ENCODE results near the gene PLEKHB2. TPM values are rescaled to one million over a fixed set of nuclear protein-coding genes. Genes with fewer than 3 reads are reported as not detected.
A peak's percentile ranks its signal among the peaks of the same experiment; 100 is the strongest.
"Not testable (repeated sequence)": the region's sequence is repeated elsewhere in the genome, so short reads cannot be mapped to it uniquely, and the experiment has no call there.

The PLEKHB2 gene
- total RNA-seq, 1 donor from 2014 or later = 38.8 TPM

- no peak for TF ChIP-seq CTCF (IDR thresholded peaks at IDR 0.05; ENCODE audit: unreplicated experiment)
- peaks cover 24% of the 10 kb centered on the region for H3K4me1 Mint-ChIP-seq (ENCODE audit: low read depth)
- H3K36me3 Mint-ChIP-seq (ENCODE audit: insufficient read depth) = peaks cover 40% of the 10 kb centered on the region
- no peaks in the 10 kb centered on the region for H3K27me3 Mint-ChIP-seq
- H3K27ac Mint-ChIP-seq = peak overlapping the region; percentile 90
- H3K4me3 Mint-ChIP-seq (ENCODE audit: low read depth) = no peak overlapping the region
- no peak for DNase-seq (ENCODE audit: low spot score, unreplicated experiment)
- H3K9me3 Mint-ChIP-seq (ENCODE audit: low read depth) = no peaks in the 10 kb centered on the region
Measured at GRCh38 chr2:131077182-131077846, 27.8 kb upstream of the PLEKHB2 start.

GRCh38 chr2:131077966-131078365, 27.2 kb upstream of the PLEKHB2 start:
- Mint-ChIP-seq H3K27ac (peak overlapping the region; percentile 90), H3K4me1 (ENCODE audit: low read depth) (peaks cover 24% of the 10 kb centered on the region), H3K4me3 (ENCODE audit: low read depth) (no peak overlapping the region), H3K9me3 (ENCODE audit: low read depth) (no peaks in the 10 kb centered on the region), H3K27me3 (no peaks in the 10 kb centered on the region), H3K36me3 (ENCODE audit: insufficient read depth) (peaks cover 42% of the 10 kb centered on the region)
- no peak for TF ChIP-seq CTCF (IDR thresholded peaks at IDR 0.05; ENCODE audit: unreplicated experiment)
- no peak for DNase-seq (ENCODE audit: low spot score, unreplicated experiment)

- not testable (repeated sequence) for DNase-seq (ENCODE audit: low spot score, unreplicated experiment); H3K9me3 Mint-ChIP-seq (ENCODE audit: low read depth); H3K27me3 Mint-ChIP-seq; H3K4me3 Mint-ChIP-seq (ENCODE audit: low read depth)
- H3K4me1 Mint-ChIP-seq (ENCODE audit: low read depth) = peaks cover 24% of the 10 kb centered on the region
- H3K36me3 Mint-ChIP-seq (ENCODE audit: insufficient read depth) = peaks cover 32% of the 10 kb centered on the region
- peak overlapping the region; percentile 56 for H3K27ac Mint-ChIP-seq
Measured at GRCh38 chr2:131079931-131080330, 25.2 kb upstream of the PLEKHB2 start.

- Mint-ChIP-seq H3K27me3 (no peaks in the 10 kb centered on the region), H3K27ac (peak overlapping the region; percentile 43), H3K4me3 (ENCODE audit: low read depth) (no peak overlapping the region), H3K4me1 (ENCODE audit: low read depth) (peaks cover 20% of the 10 kb centered on the region), H3K36me3 (ENCODE audit: insufficient read depth) (peaks cover 31% of the 10 kb centered on the region), H3K9me3 (ENCODE audit: low read depth) (no peaks in the 10 kb centered on the region)
- DNase-seq (ENCODE audit: low spot score, unreplicated experiment) = no peak
- TF ChIP-seq CTCF (IDR thresholded peaks at IDR 0.05; ENCODE audit: unreplicated experiment) = no peak
Measured at GRCh38 chr2:131081190-131081589, 23.9 kb upstream of the PLEKHB2 start.

GRCh38 chr2:131085646-131086045, 19.5 kb upstream of the PLEKHB2 start:
- Mint-ChIP-seq H3K4me3 (ENCODE audit: low read depth) (no peak overlapping the region), H3K27me3 (no peaks in the 10 kb centered on the region), H3K36me3 (ENCODE audit: insufficient read depth) (peaks cover 28% of the 10 kb centered on the region), H3K9me3 (ENCODE audit: low read depth) (no peaks in the 10 kb centered on the region), H3K27ac (no peak overlapping the region), H3K4me1 (ENCODE audit: low read depth) (no peaks in the 10 kb centered on the region)
- no peak for DNase-seq (ENCODE audit: low spot score, unreplicated experiment)
- no peak for TF ChIP-seq CTCF (IDR thresholded peaks at IDR 0.05; ENCODE audit: unreplicated experiment)

GRCh38 chr2:131092458-131093005, 12.6 kb upstream of the PLEKHB2 start:
- H3K27ac Mint-ChIP-seq = peak overlapping the region; percentile 95
- peak overlapping the region; percentile 84 for H3K4me3 Mint-ChIP-seq (ENCODE audit: low read depth)
- TF ChIP-seq CTCF (IDR thresholded peaks at IDR 0.05; ENCODE audit: unreplicated experiment) = no peak
- peaks cover 7% of the 10 kb centered on the region for H3K36me3 Mint-ChIP-seq (ENCODE audit: insufficient read depth)
- no peaks in the 10 kb centered on the region for H3K27me3 Mint-ChIP-seq
- H3K4me1 Mint-ChIP-seq (ENCODE audit: low read depth) = peaks cover 9% of the 10 kb centered on the region
- DNase-seq (ENCODE audit: low spot score, unreplicated experiment) = no peak
- H3K9me3 Mint-ChIP-seq (ENCODE audit: low read depth) = no peaks in the 10 kb centered on the region
